ENCODE measurements around the gene NEU3. TPM values are rescaled to one million over a fixed set of nuclear protein-coding genes. Genes with fewer than 3 reads are reported as not detected.

NEU3 gene
- total RNA-seq (2022; extraction: Qiagen RNA extraction; ENCODE audit: low read depth), result 2.7 to 5.4 TPM (median 4.1 TPM) in 5 replicates

GRCh38 chr11:74988541-74989259 is at the start of gene NEU3:
TSS of gene NEU3 (plus strand) at chr11:74988933. CDS start at chr11:74989061, 128 bp downstream.

GRCh38 chr11:74948898-74949752 is 39.6 kb upstream of the NEU3 start, which contains the start of the genes SPCS2 and XRRA1:
TSS of gene SPCS2 (plus strand) at chr11:74949266. CDS start at chr11:74949286, 20 bp downstream.
TSS of gene XRRA1 (minus strand) at chr11:74949091. CDS start at chr11:74940878, 8,213 bp downstream.

Other genes starting within 250 kb of the NEU3 start
- 4.3 to 7.5 TPM (median 5.1 TPM) in 5 replicates for gene RNF169, start 240.1 kb upstream of the NEU3 start, total RNA-seq (2022; extraction: Qiagen RNA extraction; ENCODE audit: low read depth)
- 4.1 to 7.7 TPM (median 5.2 TPM) in 5 replicates for gene XRRA1, start 39.8 kb upstream of the NEU3 start, total RNA-seq (2022; extraction: Qiagen RNA extraction; ENCODE audit: low read depth)
- 221 to 368 TPM (median 262 TPM) in 5 replicates for gene SPCS2, start 39.7 kb upstream of the NEU3 start, total RNA-seq (2022; extraction: Qiagen RNA extraction; ENCODE audit: low read depth)
- gene OR2AT4, start 107.9 kb downstream of the NEU3 start, total RNA-seq (2022; extraction: Qiagen RNA extraction; ENCODE audit: low read depth), result 0.02 TPM in 1 of 5 replicates, not detected in the others
- gene SLCO2B1, start 162.2 kb downstream of the NEU3 start, total RNA-seq (2022; extraction: Qiagen RNA extraction; ENCODE audit: low read depth), result 3.3 to 6.7 TPM (median 4.1 TPM) in 5 replicates